HCT116 (cell line): ENCODE results near the gene SDCBP2.

Experiments
- CEBPB ChIP-seq: IDR thresholded peaks from 2 replicates; pipeline ENCODE4 v1.6.1; 2012; ENCODE audit warnings: low read depth
- EGR1 ChIP-seq: IDR thresholded peaks from 2 replicates; pipeline ENCODE4 v1.6.1; 2012; ENCODE audit warnings: low read depth
- EZH2 ChIP-seq: fragments of 200-600 bp; sonication (generic); IDR thresholded peaks from 2 replicates; pipeline ENCODE4 v1.6.1; 2017; ENCODE audit warnings: antibody characterized with exemption, mixed run types
- EZH2phosphoT487 ChIP-seq: fragments of 200-600 bp; IDR thresholded peaks from 2 replicates; pipeline ENCODE4 v1.6.1; 2018; ENCODE audit warnings: antibody characterized with exemption, borderline replicate concordance
- JUND ChIP-seq: IDR thresholded peaks from 2 replicates; pipeline ENCODE4 v1.6.1; 2012
- MAX ChIP-seq: IDR thresholded peaks from 2 replicates; pipeline ENCODE4 v1.6.1; 2012
- POLR2A ChIP-seq: IDR thresholded peaks from 2 replicates; pipeline ENCODE4 v1.7.0; 2011; ENCODE audit warnings: borderline replicate concordance; ENCODE audit not compliant: insufficient read depth, insufficient read length; ENCODE audit errors: extremely low read depth
- RAD21 ChIP-seq: IDR thresholded peaks from 2 replicates; pipeline ENCODE4 v1.6.1; 2012; ENCODE audit warnings: low read depth, mild to moderate bottlenecking
- TCF7L2 ChIP-seq: IDR thresholded peaks from 2 replicates; pipeline ENCODE4 v1.7.0; 2011; ENCODE audit warnings: borderline replicate concordance, inconsistent platforms; ENCODE audit not compliant: insufficient read depth, insufficient read length; ENCODE audit errors: extremely low read depth
- YY1 ChIP-seq: IDR thresholded peaks from 2 replicates; pipeline ENCODE4 v1.6.1; 2011; ENCODE audit warnings: low read length, low read depth, moderate library complexity, mild to moderate bottlenecking; ENCODE audit not compliant: insufficient replicate concordance; ENCODE audit errors: extremely low read depth
- ZBTB33 ChIP-seq: IDR thresholded peaks from 2 replicates; pipeline ENCODE4 v1.6.1; 2011; ENCODE audit warnings: mild to moderate bottlenecking, low read length, moderate library complexity; ENCODE audit not compliant: insufficient replicate concordance; ENCODE audit errors: extremely low read depth
- TF ChIP-seq, protein P1 (sequence below), 3 experiments: fragments of 200-600 bp in 1 of 3; sonication (generic) in 1 of 3; IDR thresholded peaks in 2 of 3; conservative IDR thresholded peaks in 1 of 3; 2 replicates each; pipeline ENCODE4 v1.5.1; 2012 to 2017; ENCODE audit warnings: low read depth in 2 of 3, low read length in 2 of 3, antibody characterized with exemption in 1 of 3, borderline replicate concordance in 1 of 3, control low read depth in 1 of 3, mild to moderate bottlenecking in 1 of 3, mixed read lengths in 1 of 3, mixed run types in 1 of 3, moderate library complexity in 1 of 3; ENCODE audit not compliant: insufficient read depth in 1 of 3
- TF ChIP-seq, protein P2 (sequence below): IDR thresholded peaks from 2 replicates; pipeline ENCODE4 v1.6.1; 2012

DNA sequence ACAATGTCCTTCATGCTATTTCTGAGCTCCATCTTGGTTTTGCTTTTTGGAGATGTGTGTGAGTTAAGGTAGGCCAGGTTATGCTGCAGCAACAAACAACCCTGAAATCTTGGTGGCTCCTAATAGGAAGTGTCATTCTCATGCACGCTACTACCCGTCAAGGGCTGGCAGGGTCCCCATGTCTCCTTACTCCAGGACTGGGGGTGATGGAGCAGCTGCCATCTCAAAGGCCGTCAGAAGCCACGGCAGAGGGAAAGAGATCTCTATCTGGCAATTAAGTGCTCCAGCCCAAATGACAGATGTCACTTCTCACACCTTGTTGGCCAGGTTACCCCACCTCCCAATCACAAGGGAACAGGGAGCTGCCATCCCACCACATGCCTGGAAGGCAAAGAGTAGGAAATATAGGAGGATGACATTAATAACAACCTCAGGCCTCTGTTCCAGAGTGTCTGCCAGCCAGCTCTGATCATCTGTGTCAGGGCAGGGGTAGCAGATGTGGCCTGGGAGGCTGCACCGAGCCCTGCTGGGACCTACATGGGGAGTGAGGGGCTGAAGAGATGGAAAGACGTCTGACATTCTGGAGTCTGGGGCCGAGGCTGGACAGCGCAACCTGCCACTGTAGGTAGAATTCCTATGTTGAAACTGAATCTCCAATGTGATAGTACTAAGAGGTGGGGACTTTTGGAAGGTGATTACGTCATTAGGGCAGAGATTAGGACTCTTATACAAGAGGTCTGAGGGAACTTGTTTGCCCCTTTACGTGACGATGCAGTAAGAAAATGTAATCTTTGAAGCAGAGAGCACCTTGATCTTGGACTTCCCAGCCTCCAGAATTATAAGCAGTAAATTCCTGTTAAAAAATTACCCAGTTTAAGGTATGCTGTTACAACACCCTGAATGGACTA, 4.8 kb upstream of the SDCBP2 start:
- TF ChIP-seq ZBTB33, result no peak
- TF ChIP-seq, protein P1, sequence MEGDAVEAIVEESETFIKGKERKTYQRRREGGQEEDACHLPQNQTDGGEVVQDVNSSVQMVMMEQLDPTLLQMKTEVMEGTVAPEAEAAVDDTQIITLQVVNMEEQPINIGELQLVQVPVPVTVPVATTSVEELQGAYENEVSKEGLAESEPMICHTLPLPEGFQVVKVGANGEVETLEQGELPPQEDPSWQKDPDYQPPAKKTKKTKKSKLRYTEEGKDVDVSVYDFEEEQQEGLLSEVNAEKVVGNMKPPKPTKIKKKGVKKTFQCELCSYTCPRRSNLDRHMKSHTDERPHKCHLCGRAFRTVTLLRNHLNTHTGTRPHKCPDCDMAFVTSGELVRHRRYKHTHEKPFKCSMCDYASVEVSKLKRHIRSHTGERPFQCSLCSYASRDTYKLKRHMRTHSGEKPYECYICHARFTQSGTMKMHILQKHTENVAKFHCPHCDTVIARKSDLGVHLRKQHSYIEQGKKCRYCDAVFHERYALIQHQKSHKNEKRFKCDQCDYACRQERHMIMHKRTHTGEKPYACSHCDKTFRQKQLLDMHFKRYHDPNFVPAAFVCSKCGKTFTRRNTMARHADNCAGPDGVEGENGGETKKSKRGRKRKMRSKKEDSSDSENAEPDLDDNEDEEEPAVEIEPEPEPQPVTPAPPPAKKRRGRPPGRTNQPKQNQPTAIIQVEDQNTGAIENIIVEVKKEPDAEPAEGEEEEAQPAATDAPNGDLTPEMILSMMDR (IDR thresholded peaks at IDR 0.05 in 2 of 3, conservative IDR thresholded peaks at IDR 0.05 in 1 of 3; ENCODE audit: borderline replicate concordance in 1 of 3, insufficient read depth in 1 of 3, low read depth in 2 of 3, low read length in 2 of 3), result no peak
- TF ChIP-seq, protein P2, sequence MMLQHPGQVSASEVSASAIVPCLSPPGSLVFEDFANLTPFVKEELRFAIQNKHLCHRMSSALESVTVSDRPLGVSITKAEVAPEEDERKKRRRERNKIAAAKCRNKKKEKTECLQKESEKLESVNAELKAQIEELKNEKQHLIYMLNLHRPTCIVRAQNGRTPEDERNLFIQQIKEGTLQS, result no peak
- TF ChIP-seq EZH2phosphoT487, result no peak
- no peak for TF ChIP-seq RAD21
- TF ChIP-seq EGR1, result no peak
- TF ChIP-seq YY1, result no peak
- no peak for TF ChIP-seq EZH2
- no peak for TF ChIP-seq TCF7L2
- no peak for TF ChIP-seq JUND
- TF ChIP-seq MAX, result no peak
- no peak for TF ChIP-seq POLR2A
- no peak for TF ChIP-seq CEBPB
